HK-2 (cell line): Measurements from ENCODE around the gene SNX6.
"Not testable (repeated sequence)": the region's sequence is repeated elsewhere in the genome, so short reads cannot be mapped to it uniquely, and the experiment has no call there.

Source experiments
- DNase-seq: peaks from one replicate; pipeline ENCODE4 v3.0.0-alpha.2; 2018; ENCODE audit not compliant: unreplicated experiment

The SNX6 gene

GRCh38 chr14:34629657-34630529, at the start of gene SNX6:
Gene SNX6, minus strand, starts transcription at chr14:34630148. Its CDS starts 32 bp downstream, at chr14:34630116.
- DNase-seq, result peak; percentile 80

DNA sequence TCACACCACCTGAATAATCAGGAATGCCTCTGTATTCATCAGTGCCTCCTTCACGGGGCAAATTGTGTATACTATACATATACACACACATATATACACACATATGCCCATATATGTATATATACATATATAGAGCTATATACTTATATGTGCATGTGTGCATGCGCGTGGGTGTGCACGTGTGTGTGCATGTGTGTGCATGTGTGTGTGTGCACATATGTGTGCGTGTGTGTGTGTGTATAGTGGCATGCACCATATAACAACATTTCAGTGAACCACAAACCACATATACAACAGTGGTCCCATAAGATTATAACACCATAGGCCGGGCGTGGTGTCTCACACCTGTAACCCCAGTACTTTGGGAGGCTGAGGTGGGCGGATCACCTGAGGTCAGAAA, 48.8 kb upstream of the SNX6 start:
- no peak for DNase-seq

DNA sequence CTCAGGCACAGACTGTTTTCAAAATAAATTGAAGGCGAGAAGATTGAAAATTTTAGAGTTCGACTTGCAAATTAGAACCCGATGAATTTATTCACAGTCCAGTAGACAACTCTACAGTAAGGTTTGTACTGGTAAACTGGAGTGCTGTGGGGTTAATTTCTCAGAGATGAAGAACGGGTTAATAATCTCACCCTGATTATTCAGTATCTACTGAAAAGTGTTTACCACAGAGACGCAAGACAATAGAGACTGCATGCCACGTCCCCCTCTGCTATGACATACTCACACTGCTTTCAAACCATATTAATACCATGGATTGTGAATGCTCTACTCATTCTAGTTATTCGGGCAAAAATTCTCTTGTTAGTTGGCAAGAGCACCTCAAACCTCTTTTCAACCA, 48.4 kb upstream of the SNX6 start:
- DNase-seq, result no peak

DNA sequence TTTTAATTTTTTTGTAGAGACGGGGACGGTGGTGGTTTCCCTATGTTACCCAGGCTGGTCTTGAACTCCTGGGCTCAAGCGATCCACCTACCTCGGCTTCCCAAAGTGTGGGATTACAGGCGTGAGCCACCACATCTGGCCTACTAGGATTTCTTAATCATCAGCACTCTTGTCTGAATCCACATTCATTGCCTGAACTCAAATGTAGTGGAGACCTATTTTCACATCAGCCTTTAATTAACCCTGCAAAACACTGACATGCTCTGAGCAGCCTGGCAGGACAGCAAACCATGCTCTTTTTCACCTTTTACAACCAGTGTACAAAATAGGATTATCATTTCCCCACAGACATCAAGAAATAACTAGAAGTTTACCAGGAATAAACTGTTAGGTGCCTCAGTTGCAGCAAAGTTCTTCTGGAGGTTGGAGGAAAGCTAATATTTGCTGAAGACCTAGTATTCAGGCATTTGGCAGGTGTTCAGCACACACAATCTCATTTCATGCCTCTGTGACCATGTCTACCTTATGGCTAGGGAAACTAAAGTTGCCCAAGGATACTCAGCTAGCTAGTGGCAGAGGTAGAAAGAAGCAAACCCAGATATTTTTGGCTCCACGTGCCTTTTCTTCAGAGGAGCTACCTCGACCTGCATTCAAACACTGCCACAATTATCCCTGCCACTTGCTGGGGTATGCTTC, 46.7 kb upstream of the SNX6 start:
- DNase-seq, result no peak

DNA sequence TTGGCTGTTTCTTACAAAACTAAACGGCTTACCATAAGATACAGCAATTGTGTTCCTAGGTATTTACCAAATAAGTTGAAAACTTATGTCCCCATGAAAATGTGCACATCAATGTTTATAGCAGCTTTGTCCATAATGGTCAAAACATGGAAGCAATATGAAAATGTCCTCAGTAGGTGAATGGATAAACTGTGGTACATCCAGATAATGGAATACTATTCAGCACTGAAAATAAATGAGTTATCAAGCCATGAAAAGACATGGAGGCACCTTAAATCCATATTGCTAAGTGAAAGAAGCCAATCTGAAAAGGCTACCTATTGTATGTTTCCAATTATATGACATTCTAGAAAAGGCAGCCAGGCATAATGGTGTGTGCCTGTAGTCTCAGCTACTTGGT, 43.8 kb upstream of the SNX6 start:
- DNase-seq, result no peak

DNA sequence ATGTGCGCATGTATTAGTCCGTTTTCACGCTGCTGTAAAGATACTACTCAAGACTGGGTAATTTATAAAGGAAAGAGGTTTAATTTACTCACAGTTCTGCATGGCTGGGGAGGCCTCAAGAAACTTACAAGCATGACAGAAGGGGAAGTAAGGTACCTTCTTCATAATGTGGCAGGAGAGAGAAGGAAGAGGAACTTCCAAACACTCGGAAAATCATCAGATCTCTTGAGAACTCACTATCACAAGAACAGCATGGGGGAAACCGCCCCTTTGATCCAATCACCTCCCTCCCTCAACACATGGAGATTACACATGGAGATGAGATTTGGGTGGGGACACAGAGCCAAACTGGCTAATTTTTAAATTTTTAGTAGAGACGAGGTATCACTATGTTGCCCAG, 41.8 kb upstream of the SNX6 start:
- DNase-seq, result no peak

- DNase-seq, result no peak
These were observed 38.2 kb upstream of the SNX6 start for GRCh38 chr14:34668111-34668510.

- no peak for DNase-seq
These were observed 37.1 kb upstream of the SNX6 start for GRCh38 chr14:34667007-34667406.

- DNase-seq, result peak; percentile 30
These were observed 36.0 kb upstream of the SNX6 start for GRCh38 chr14:34665785-34666435.

DNA sequence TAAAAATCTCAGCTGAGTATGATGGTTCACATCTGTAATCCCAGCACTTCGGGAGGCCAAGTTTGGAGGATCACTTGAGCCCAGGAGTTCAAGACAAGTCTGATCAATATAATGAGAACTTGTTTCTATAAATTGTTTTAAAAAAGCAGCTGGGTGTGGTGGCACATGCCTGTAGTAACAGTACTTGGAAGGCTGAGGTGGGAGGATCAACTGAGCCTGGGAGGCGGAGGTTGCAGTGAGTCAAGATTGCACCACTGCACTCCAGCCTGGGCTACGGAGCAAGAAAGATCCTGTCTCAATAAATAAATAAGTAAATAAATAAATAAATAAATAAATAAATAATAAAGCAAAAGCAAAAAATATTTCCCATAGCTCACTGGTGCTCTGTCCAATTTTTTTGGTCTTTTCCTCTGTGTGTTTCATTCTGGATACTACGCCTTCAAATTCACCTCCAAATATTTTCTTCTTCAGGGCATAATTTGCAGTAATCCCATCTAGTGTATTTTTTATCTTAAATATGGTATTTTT, 32.7 kb upstream of the SNX6 start:
- DNase-seq, result no peak

GRCh38 chr14:34660796-34661195, 30.8 kb upstream of the SNX6 start:
- no peak for DNase-seq

GRCh38 chr14:34655959-34656358, 26.0 kb upstream of the SNX6 start:
- DNase-seq, result no peak

DNA sequence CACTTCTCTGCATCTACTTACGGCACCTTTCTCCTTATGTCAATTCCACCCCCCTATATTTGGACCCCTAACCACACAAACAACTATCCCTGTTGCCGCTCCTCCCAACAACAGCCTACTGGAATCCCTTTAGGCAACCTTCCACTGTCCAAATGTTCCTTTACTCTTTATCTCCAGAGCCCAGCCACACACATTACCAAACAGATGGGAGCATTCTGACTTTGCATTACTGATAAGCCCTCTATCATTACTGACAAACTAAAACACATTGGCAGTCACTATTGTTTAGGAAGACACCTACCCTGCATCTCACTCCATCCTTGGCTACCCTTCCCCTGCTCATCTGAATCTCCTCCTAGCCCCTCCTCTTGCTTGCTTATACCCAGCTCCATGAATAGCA, 23.1 kb upstream of the SNX6 start:
- DNase-seq, result not testable (repeated sequence)

DNA sequence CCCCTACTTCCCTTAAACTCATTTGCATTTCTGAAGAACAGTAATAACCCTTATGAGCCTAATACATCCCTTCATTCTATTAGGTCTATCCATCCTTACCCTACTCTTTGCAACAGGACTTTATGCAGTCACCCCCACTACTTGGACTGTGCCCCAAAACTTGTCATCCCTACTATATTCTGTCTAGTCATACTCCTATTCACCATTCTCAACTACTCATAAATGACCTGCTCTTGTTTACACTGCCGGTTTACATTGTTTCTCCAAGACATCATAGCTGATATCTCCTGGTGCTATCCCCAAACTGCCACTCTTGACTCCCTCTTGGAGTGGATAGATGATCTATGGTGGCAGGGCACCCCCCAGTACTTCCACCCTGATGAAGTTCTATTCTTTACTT, 22.4 kb upstream of the SNX6 start:
- not testable (repeated sequence) for DNase-seq

- peak; percentile 67 for DNase-seq
These were observed 21.0 kb upstream of the SNX6 start for GRCh38 chr14:34650786-34651584.

DNA sequence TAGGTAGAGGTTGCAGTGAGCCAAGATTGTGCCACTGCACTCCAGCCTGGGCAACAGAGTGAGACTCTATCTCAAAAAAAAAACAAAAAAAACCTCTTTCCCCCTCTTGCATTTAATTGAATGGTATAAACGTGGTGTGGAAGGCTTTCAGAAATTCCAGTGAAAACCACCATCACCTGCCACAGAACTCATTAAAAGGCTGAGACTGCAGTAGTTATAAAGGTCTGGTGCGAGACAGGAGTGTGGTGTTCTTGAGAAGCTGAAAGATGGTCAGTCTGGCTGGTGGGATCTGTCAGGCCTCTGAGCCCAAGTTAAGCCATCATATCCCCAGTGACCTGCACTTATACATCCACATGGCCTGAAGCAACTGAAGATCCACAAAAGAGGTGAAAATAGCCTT, 20.1 kb upstream of the SNX6 start:
- not testable (repeated sequence) for DNase-seq

DNA sequence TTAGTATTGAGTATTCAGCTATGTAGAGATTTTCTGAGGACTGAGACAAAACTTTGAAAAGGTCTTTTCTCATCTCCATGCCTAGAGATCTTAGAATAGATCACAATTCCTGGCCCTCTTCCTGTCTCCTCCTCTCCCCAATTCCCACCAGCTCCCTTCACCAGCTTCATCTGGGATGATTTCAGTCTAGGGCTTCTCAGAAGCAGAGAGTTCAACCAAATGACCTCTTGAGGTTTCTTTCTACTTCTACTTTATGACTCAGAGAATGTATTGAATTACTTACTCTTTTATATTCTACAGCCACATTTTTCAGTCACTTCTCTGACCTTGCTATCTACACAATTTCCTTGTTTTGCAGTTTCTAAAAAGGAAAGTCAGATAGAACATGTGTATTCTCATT, 19.4 kb upstream of the SNX6 start:
- DNase-seq, result peak; percentile 18

DNA sequence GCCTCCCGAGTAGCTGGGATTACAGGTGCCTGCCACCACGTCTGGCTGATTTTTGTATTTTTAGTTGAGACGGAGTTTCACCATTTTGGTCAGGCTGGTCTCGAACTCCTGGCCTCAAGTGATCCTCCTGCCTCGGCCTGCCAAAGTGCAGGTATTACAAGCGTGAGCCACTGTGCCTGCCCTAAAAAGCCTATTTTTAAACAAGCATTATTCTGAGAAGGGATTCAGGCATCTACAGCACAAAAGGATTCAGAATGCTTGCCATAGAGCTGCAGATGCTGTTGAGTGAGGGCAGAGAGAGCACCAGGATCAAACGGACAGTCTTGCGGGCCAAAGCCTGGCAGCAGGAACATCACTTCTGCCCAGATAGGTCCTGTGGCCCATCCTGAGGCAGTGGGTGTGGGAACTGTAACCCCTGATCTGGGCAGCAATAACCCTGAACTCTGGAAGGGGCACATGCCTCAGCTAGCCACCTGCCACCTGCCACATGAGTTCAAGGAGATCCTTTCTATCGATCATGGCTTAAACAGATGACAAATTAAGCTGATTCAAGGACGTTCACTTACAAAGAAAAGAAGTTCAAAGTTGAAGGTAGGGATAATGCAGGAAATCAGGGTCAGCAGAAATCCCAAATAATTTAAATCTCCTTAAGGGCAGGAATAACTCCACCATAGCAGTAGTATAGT, 16.8 kb upstream of the SNX6 start:
- no peak for DNase-seq

GRCh38 chr14:34643361-34643760, 13.4 kb upstream of the SNX6 start:
- no peak for DNase-seq

DNA sequence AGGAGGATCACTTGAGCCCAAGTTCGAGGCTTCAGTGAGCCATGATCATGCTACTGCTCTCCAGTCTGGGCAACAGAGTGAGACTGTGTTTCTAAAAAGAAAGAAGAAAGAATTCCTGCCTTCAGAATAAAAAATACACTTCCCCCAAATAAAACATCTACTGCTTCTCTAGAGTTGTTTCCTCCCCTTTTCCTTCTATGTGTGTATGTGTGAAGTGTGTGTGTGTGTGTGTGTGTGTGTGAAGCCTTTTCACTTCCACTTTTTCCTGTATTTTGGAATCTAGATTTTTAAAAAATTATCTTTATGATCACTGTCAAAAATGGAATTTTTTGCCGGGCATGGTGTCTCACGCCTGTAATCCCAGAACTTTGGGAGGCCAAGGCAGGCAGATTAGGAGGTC, 12.6 kb upstream of the SNX6 start:
- no peak for DNase-seq

- no peak for DNase-seq
These were observed 10.9 kb upstream of the SNX6 start for GRCh38 chr14:34640826-34641225.
